Globus pallidus (tissue), 1 donor: Measurements from ENCODE around the gene MAX.
"Not testable (repeated sequence)": the region's sequence is repeated elsewhere in the genome, so short reads cannot be mapped to it uniquely, and the experiment has no call there.

ENCODE experiments used
- DNase-seq: peaks from one replicate; pipeline ENCODE4 v3.0.0-alpha.2; 2015; ENCODE audit warnings: low spot score

Gene MAX

GRCh38 chr14:65034021-65034420 is 68.3 kb downstream of the MAX start:
- DNase-seq = no peak

GRCh38 chr14:65033181-65033580 is 69.1 kb downstream of the MAX start:
- DNase-seq = no peak

GRCh38 chr14:65032319-65032718 is 70.0 kb downstream of the MAX start:
- no peak for DNase-seq

GRCh38 chr14:65031321-65031720 is 71.0 kb downstream of the MAX start:
- DNase-seq = not testable (repeated sequence)

- no peak for DNase-seq
These were observed 73.4 kb downstream of the MAX start for GRCh38 chr14:65028937-65029336.

GRCh38 chr14:65027127-65027799 is 75.1 kb downstream of the MAX start:
- DNase-seq = no peak

GRCh38 chr14:65026526-65026925 is 75.8 kb downstream of the MAX start:
- DNase-seq = no peak

- no peak for DNase-seq
These were observed 76.5 kb downstream of the MAX start for GRCh38 chr14:65025818-65026217.
